Testis (tissue), 2 donors: ENCODE data around the gene ZNF780B.

Experiments
- POLR2A ChIP-seq: fragments of 450-650 bp; IDR thresholded peaks from one replicate; pipeline ENCODE4 v1.6.1; 2017; ENCODE audit warnings: antibody characterized with exemption, mild to moderate bottlenecking, moderate library complexity
- TF ChIP-seq, protein P1 (sequence below), 3 experiments: fragments of 450-650 bp in 2 of 3; fragments of 200-600 bp in 1 of 3; sonication (generic) in 1 of 3; IDR thresholded peaks; one replicate each; pipeline ENCODE4 v1.5.1; 2016 to 2019; ENCODE audit warnings: antibody characterized with exemption in 3 of 3, mild to moderate bottlenecking in 2 of 3, moderate library complexity in 1 of 3

DNA sequence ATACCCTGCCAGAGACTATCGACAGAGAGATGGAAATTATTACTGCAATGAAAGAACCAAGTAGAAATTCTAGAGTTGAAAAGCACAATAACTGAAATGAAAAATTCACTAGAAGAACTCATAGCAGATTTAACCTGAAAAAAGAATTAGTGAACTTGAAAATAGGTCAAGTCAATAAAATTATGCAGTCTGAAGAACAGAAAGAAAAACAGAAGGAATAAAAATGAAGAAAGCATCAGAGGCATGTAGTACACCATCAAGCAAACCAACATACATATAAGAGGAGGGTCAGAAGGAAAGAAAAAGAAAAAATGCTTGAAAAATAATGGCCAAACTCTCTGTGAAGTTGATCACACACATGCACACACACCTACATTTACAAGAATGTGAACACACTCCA, 3.6 kb upstream of the ZNF780B start:
- TF ChIP-seq, protein P1, sequence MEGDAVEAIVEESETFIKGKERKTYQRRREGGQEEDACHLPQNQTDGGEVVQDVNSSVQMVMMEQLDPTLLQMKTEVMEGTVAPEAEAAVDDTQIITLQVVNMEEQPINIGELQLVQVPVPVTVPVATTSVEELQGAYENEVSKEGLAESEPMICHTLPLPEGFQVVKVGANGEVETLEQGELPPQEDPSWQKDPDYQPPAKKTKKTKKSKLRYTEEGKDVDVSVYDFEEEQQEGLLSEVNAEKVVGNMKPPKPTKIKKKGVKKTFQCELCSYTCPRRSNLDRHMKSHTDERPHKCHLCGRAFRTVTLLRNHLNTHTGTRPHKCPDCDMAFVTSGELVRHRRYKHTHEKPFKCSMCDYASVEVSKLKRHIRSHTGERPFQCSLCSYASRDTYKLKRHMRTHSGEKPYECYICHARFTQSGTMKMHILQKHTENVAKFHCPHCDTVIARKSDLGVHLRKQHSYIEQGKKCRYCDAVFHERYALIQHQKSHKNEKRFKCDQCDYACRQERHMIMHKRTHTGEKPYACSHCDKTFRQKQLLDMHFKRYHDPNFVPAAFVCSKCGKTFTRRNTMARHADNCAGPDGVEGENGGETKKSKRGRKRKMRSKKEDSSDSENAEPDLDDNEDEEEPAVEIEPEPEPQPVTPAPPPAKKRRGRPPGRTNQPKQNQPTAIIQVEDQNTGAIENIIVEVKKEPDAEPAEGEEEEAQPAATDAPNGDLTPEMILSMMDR (IDR thresholded peaks at IDR 0.05) = no peak
- TF ChIP-seq POLR2A = no peak
